ENCODE measurements around the gene CD27. TPM values are rescaled to one million over a fixed set of nuclear protein-coding genes. Genes with fewer than 3 reads are reported as not detected.

CD27 gene
- total and polyA plus RNA-seq, 2 of the 13 experiments (the other 11 are each of a cell fraction or from before 2014, with no cell fraction given) = 0.12 TPM; not detected in 1

GRCh38 chr12:6492838-6493496 is 48.2 kb downstream of the CD27 start, which contains the start of gene MRPL51 (continued):
- TF ChIP-seq ZNF513 (CRISPR knock-in tag; conservative IDR thresholded peaks at IDR 0.05) (no peak), FOSL1 (CRISPR knock-in tag; IDR thresholded peaks at IDR 0.05; ENCODE audit: borderline replicate concordance) (no peak), ZBTB7A (CRISPR knock-in tag; IDR thresholded peaks at IDR 0.05) (no peak), HNRNPUL1 (IDR thresholded peaks at IDR 0.05; ENCODE audit: low read depth, low read length) (no peak), CBX2 (IDR thresholded peaks at IDR 0.05; ENCODE audit: low read depth, low read length) (no peak), CBX2 (CRISPR knock-in tag; IDR thresholded peaks at IDR 0.05; ENCODE audit: low read depth) (no peak), ZNF687 (CRISPR knock-in tag; IDR thresholded peaks at IDR 0.05) (peak; percentile 84), ZNF556 (CRISPR knock-in tag; IDR thresholded peaks at IDR 0.05; ENCODE audit: borderline replicate concordance) (no peak), ZNF441 (CRISPR knock-in tag; IDR thresholded peaks at IDR 0.05; ENCODE audit: borderline replicate concordance) (no peak), CHD4 (IDR thresholded peaks at IDR 0.05; ENCODE audit: borderline replicate concordance, low read length) (no peak), MLXIP (CRISPR knock-in tag; IDR thresholded peaks at IDR 0.05; ENCODE audit: borderline replicate concordance) (no peak), HCFC1 (IDR thresholded peaks at IDR 0.05; ENCODE audit: low read depth, low read length) (peak; percentile 34), CREB3 (CRISPR knock-in tag; IDR thresholded peaks at IDR 0.05) (no peak), ZNF3 (CRISPR knock-in tag; IDR thresholded peaks at IDR 0.05) (no peak), ATF1 (CRISPR knock-in tag; IDR thresholded peaks at IDR 0.05) (0 out of 2 replicates have a peak, but pooled peaks have one; percentile 41), ZNF777 (CRISPR knock-in tag; IDR thresholded peaks at IDR 0.05) (no peak), MATR3 (CRISPR knock-in tag; IDR thresholded peaks at IDR 0.05) (no peak), ZFP91 (CRISPR knock-in tag; IDR thresholded peaks at IDR 0.05; ENCODE audit: borderline replicate concordance) (no peak), ERF (CRISPR knock-in tag; IDR thresholded peaks at IDR 0.05) (0 out of 2 replicates have a peak, but pooled peaks have one; percentile 47)
